Activated T-helper 1 cell treated with anti-CD3 and anti-CD28 coated beads, Interleukin-2, amount 50 U/mL, for 16 hours (primary cell): Measurements from ENCODE around the gene GLDN.

Experiments
- DNase-seq, 2 donors: peaks; one replicate each; pipeline ENCODE4 v3.0.0-alpha.2; 2020; ENCODE audit warnings: low read depth in 1 of 2, low spot score in 1 of 2

The GLDN gene

GRCh38 chr15:51341366-51342226 lies at the start of gene GLDN:
Gene GLDN, plus strand, starts transcription at chr15:51341655. Its CDS starts 30 bp downstream, at chr15:51341685.
- DNase-seq: no peak

- no peak for DNase-seq
These were observed 42.8 kb upstream of the GLDN start for GRCh38 chr15:51298620-51299019.

- DNase-seq: no peak
These were observed 42.1 kb upstream of the GLDN start for GRCh38 chr15:51299187-51300015.

GRCh38 chr15:51302480-51302879 lies 39.0 kb upstream of the GLDN start:
- DNase-seq: no peak

- no peak for DNase-seq
These were observed 37.9 kb upstream of the GLDN start for GRCh38 chr15:51303462-51303980.

- no peak for DNase-seq
These were observed 34.1 kb upstream of the GLDN start for GRCh38 chr15:51307325-51307724.

GRCh38 chr15:51307811-51308210 lies 33.6 kb upstream of the GLDN start:
- no peak for DNase-seq

- DNase-seq: no peak
These were observed 31.4 kb upstream of the GLDN start for GRCh38 chr15:51310064-51310463.

- DNase-seq: no peak
These were observed 29.9 kb upstream of the GLDN start for GRCh38 chr15:51311510-51311909.

- no peak for DNase-seq
These were observed 29.0 kb upstream of the GLDN start for GRCh38 chr15:51312166-51313073.

GRCh38 chr15:51313074-51313393 lies 28.4 kb upstream of the GLDN start:
- DNase-seq: no peak

GRCh38 chr15:51313644-51314280 lies 27.7 kb upstream of the GLDN start:
- DNase-seq: no peak

GRCh38 chr15:51314391-51315337 lies 26.8 kb upstream of the GLDN start:
- DNase-seq: no peak

GRCh38 chr15:51315726-51316125 lies 25.7 kb upstream of the GLDN start:
- no peak for DNase-seq

GRCh38 chr15:51316636-51317035 lies 24.8 kb upstream of the GLDN start:
- DNase-seq: no peak

GRCh38 chr15:51318382-51319150 lies 22.9 kb upstream of the GLDN start:
- DNase-seq: no peak

- no peak for DNase-seq
These were observed 21.9 kb upstream of the GLDN start for GRCh38 chr15:51319539-51319938.

GRCh38 chr15:51320843-51321242 lies 20.6 kb upstream of the GLDN start:
- no peak for DNase-seq

- no peak for DNase-seq
These were observed 20.1 kb upstream of the GLDN start for GRCh38 chr15:51321316-51321715.
